H1 (cell line): ENCODE data around the gene UBAP2L. TPM values are rescaled to one million over a fixed set of nuclear protein-coding genes. Genes with fewer than 3 reads are reported as not detected.

Experiments
- CTCF ChIA-PET: fragments of 300-600 bp; sonication (Branson Sonifier 250); formaldehyde crosslinking; loops from one replicate; lab custom pipeline; 2021; ENCODE audit not compliant: partially characterized antibody; lab: Charles Lee
- POLR2A ChIA-PET: fragments of 300-600 bp; sonication (Branson Sonifier 250); formaldehyde crosslinking; loops from one replicate; lab custom pipeline; 2021; ENCODE audit warnings: inconsistent platforms; ENCODE audit not compliant: partially characterized antibody; lab: Charles Lee
- DNase-seq, 2 experiments: peaks; one replicate each; pipeline versions ENCODE4 v3.0.0 to v3.0.0-alpha.2; 2010 to 2022; ENCODE audit warnings: low spot score in 2 of 2, low read depth in 1 of 2, mixed read lengths in 1 of 2
- FAIRE-seq: peaks from 2 replicates; lab custom pipeline; 2011; peaks lifted over from hg19 to GRCh38; lab: Jason Lieb, UNC
- H2AFZ ChIP-seq: 2 replicates; pipeline ENCODE4 v1.8.1; 2012; ENCODE audit warnings: low read length, inconsistent platforms
- H2AK5ac ChIP-seq: 2 replicates; pipeline ENCODE4 v1.6.1; 2013; ENCODE audit warnings: low read depth, low read length
- H2BK120ac ChIP-seq: replicated peaks from 2 replicates; pipeline ENCODE3; 2013; ENCODE audit warnings: low read depth, low read length, inconsistent platforms
- H2BK12ac ChIP-seq: 2 replicates; pipeline ENCODE4 v1.6.1; 2013; ENCODE audit warnings: low read depth, low read length
- H2BK15ac ChIP-seq: 2 replicates; pipeline ENCODE4 v1.6.1; 2013; ENCODE audit warnings: low read length
- H2BK20ac ChIP-seq: 2 replicates; pipeline ENCODE4 v1.6.1; 2013; ENCODE audit warnings: low read length
- H2BK5ac ChIP-seq: 2 replicates; pipeline ENCODE4 v1.6.1; 2013; ENCODE audit warnings: low read depth, low read length
- H3K14ac ChIP-seq: 2 replicates; pipeline ENCODE4 v1.6.1; 2013; ENCODE audit warnings: inconsistent platforms; ENCODE audit not compliant: insufficient read length
- H3K18ac ChIP-seq: 2 replicates; pipeline ENCODE4 v1.6.1; 2013; ENCODE audit warnings: low read length; ENCODE audit errors: extremely low read depth
- H3K23ac ChIP-seq: 2 replicates; pipeline ENCODE4 v1.6.1; 2013; ENCODE audit warnings: inconsistent platforms; ENCODE audit not compliant: insufficient read length
- H3K23me2 ChIP-seq: 2 replicates; pipeline ENCODE4 v1.6.1; 2013; ENCODE audit warnings: low read depth, low read length
- H3K27ac ChIP-seq: 2 replicates; pipeline ENCODE4 v1.6.1; 2011; ENCODE audit warnings: low read depth, low read length, inconsistent platforms
- H3K27me3 ChIP-seq, 4 experiments: replicated peaks in 1 of 4; 1 replicate in 1 of 4; 2 replicates in 3 of 4; pipeline versions ENCODE4 v1.6.1 to v1.8.1; 2011 to 2013; ENCODE audit warnings: low read length in 3 of 4, mild to moderate bottlenecking in 3 of 4, inconsistent platforms in 2 of 4, mixed read lengths in 2 of 4, moderate library complexity in 1 of 4; ENCODE audit not compliant: control insufficient read depth in 3 of 4, insufficient read depth in 3 of 4; ENCODE audit errors: extremely low read depth in 1 of 4
- H3K36me3 ChIP-seq, 4 experiments: 2 replicates each; pipeline versions ENCODE4 v1.6.1 to v1.8.1; 2011 to 2013; ENCODE audit warnings: mild to moderate bottlenecking in 4 of 4, low read length in 3 of 4, moderate library complexity in 2 of 4, control low read depth in 1 of 4, inconsistent platforms in 1 of 4; ENCODE audit not compliant: insufficient read depth in 4 of 4, control insufficient read depth in 2 of 4
- H3K4ac ChIP-seq: replicated peaks from 2 replicates; pipeline ENCODE3; 2013; ENCODE audit warnings: low read length, low read depth, mixed read lengths, inconsistent platforms; ENCODE audit not compliant: insufficient read length
- H3K4me1 ChIP-seq, 4 experiments: replicated peaks in 1 of 4; 1 replicate in 1 of 4; 2 replicates in 3 of 4; pipeline versions ENCODE4 v1.6.1 to v1.8.1; 2011 to 2013; ENCODE audit warnings: low read length in 3 of 4, inconsistent platforms in 2 of 4, mixed read lengths in 1 of 4; ENCODE audit not compliant: insufficient read depth in 4 of 4, control insufficient read depth in 3 of 4
- H3K4me2 ChIP-seq, 2 experiments: 2 replicates each; pipeline versions ENCODE4 v1.6.1 to v1.8.1; 2011 to 2013; ENCODE audit warnings: low read depth in 2 of 2, low read length in 2 of 2, control low read depth in 1 of 2, inconsistent platforms in 1 of 2, mild to moderate bottlenecking in 1 of 2; ENCODE audit not compliant: insufficient read depth in 1 of 2
- H3K4me3 ChIP-seq, 4 experiments: fragments of 200-600, 300-600 bp in 1 of 4; sonication (generic), shearing (Covaris generic), sonication (Bioruptor Twin) in 1 of 4; 2 replicates each; pipeline versions ENCODE4 v1.5.1 to v1.8.1; 2011 to 2016; ENCODE audit warnings: low read length in 4 of 4, low read depth in 3 of 4, control low read depth in 2 of 4, inconsistent platforms in 2 of 4, mild to moderate bottlenecking in 2 of 4, mixed read lengths in 1 of 4, moderate library complexity in 1 of 4; ENCODE audit not compliant: insufficient read depth in 2 of 4; ENCODE audit errors: extremely low read depth in 1 of 4
- H3K56ac ChIP-seq: replicated peaks from 2 replicates; pipeline ENCODE3; 2013; ENCODE audit warnings: low read depth, mild to moderate bottlenecking, mixed read lengths, low read length, inconsistent platforms; ENCODE audit not compliant: insufficient read length
- H3K79me1 ChIP-seq: 2 replicates; pipeline ENCODE4 v1.6.1; 2013; ENCODE audit warnings: low read depth, low read length, control low read depth
- H3K79me2 ChIP-seq, 2 experiments: 2 replicates each; pipeline versions ENCODE4 v1.6.1 to v1.8.1; 2012 to 2013; ENCODE audit warnings: low read length in 2 of 2, mild to moderate bottlenecking in 2 of 2, inconsistent platforms in 1 of 2; ENCODE audit not compliant: insufficient read depth in 2 of 2, control insufficient read depth in 1 of 2
- H3K9ac ChIP-seq, 4 experiments: replicated peaks in 1 of 4; 1 replicate in 1 of 4; 2 replicates in 3 of 4; pipeline versions ENCODE4 v1.6.1 to v1.8.1; 2011 to 2013; ENCODE audit warnings: low read depth in 3 of 4, low read length in 3 of 4, control low read depth in 2 of 4, mild to moderate bottlenecking in 2 of 4, moderate library complexity in 2 of 4, inconsistent platforms in 1 of 4; ENCODE audit errors: extremely low read depth in 1 of 4
- H3K9me3 ChIP-seq, 2 experiments: 2 replicates each; pipeline versions ENCODE4 v1.6.1 to v1.8.1; 2012 to 2013; ENCODE audit warnings: mild to moderate bottlenecking in 2 of 2, moderate library complexity in 2 of 2, control low read depth in 1 of 2, inconsistent platforms in 1 of 2, low read depth in 1 of 2, low read length in 1 of 2, mixed read lengths in 1 of 2; ENCODE audit not compliant: insufficient read depth in 2 of 2
- H4K20me1 ChIP-seq, 2 experiments: replicated peaks in 1 of 2; 2 replicates each; pipeline versions ENCODE3 to v1.8.1; 2011 to 2013; ENCODE audit warnings: inconsistent platforms in 2 of 2, low read length in 2 of 2, mild to moderate bottlenecking in 1 of 2; ENCODE audit not compliant: insufficient read depth in 2 of 2, control insufficient read depth in 1 of 2
- H4K5ac ChIP-seq: 2 replicates; pipeline ENCODE4 v1.6.1; 2013; ENCODE audit warnings: low read length, low read depth, mixed read lengths, inconsistent platforms; ENCODE audit not compliant: insufficient read length
- H4K8ac ChIP-seq: 2 replicates; pipeline ENCODE4 v1.8.0; 2013; ENCODE audit warnings: mild to moderate bottlenecking, moderate library complexity, low read length, inconsistent platforms; ENCODE audit not compliant: insufficient read depth; ENCODE audit errors: extremely low read depth
- H4K91ac ChIP-seq: replicated peaks from 2 replicates; pipeline ENCODE3; 2013; ENCODE audit warnings: low read length, mixed read lengths, inconsistent platforms; ENCODE audit not compliant: insufficient read length
- BCL11A ChIP-seq, 2 experiments: IDR thresholded peaks; one replicate each; pipeline ENCODE4 v1.6.1; 2011; ENCODE audit warnings: low read depth in 2 of 2, low read length in 2 of 2, mild to moderate bottlenecking in 2 of 2
- CBX8 ChIP-seq: fragments of 300-800, 300-1000 bp; sonication (generic); IDR thresholded peaks from 2 replicates; pipeline ENCODE4 v1.7.1; 2016; ENCODE audit warnings: low read depth, low read length, borderline replicate concordance
- CEBPB ChIP-seq: IDR thresholded peaks from 2 replicates; pipeline ENCODE4 v1.6.1; 2012; ENCODE audit warnings: low read depth, low read length
- CHD1 ChIP-seq: IDR thresholded peaks from 2 replicates; pipeline ENCODE4 v1.6.1; 2012; ENCODE audit warnings: low read depth, low read length, improper control_type of control experiment
- CHD2 ChIP-seq: IDR thresholded peaks from 2 replicates; pipeline ENCODE4 v1.6.1; 2012; ENCODE audit warnings: low read length, improper control_type of control experiment
- EP300 ChIP-seq, 2 experiments: IDR thresholded peaks; 1 replicate in 1 of 2; 2 replicates in 1 of 2; pipeline ENCODE4 v1.6.1; 2011 to 2012; ENCODE audit warnings: low read depth in 2 of 2, low read length in 2 of 2, mild to moderate bottlenecking in 2 of 2, borderline replicate concordance in 1 of 2, inconsistent platforms in 1 of 2, moderate library complexity in 1 of 2
- POLR2AphosphoS5 ChIP-seq: IDR thresholded peaks from 2 replicates; pipeline ENCODE4 v1.6.1; 2011; ENCODE audit warnings: low read depth, low read length
- RFX5 ChIP-seq: IDR thresholded peaks from 2 replicates; pipeline ENCODE4 v1.6.1; 2011; ENCODE audit warnings: low read depth, low read length, improper control_type of control experiment, borderline replicate concordance
- RNF2 ChIP-seq: fragments of 200-900, 300-1000 bp; sonication (generic); IDR thresholded peaks from 2 replicates; pipeline ENCODE4 v1.7.1; 2016; ENCODE audit warnings: borderline replicate concordance, low read depth, mild to moderate bottlenecking, antibody characterized with exemption, low read length; ENCODE audit not compliant: poor library complexity, severe bottlenecking; ENCODE audit errors: missing control alignments
- SIX5 ChIP-seq: IDR thresholded peaks from 2 replicates; pipeline ENCODE4 v1.6.1; 2011; ENCODE audit warnings: mild to moderate bottlenecking, low read depth, low read length
- TEAD4 ChIP-seq: IDR thresholded peaks from 2 replicates; pipeline ENCODE4 v1.6.1; 2012; ENCODE audit warnings: low read depth, low read length, inconsistent platforms, mixed read lengths
- YY1 ChIP-seq: IDR thresholded peaks from 2 replicates; pipeline ENCODE4 v1.6.1; 2011; ENCODE audit warnings: low read depth, mild to moderate bottlenecking, low read length
- ZNF274 ChIP-seq: IDR thresholded peaks from 2 replicates; pipeline ENCODE4 v1.7.0; 2012; ENCODE audit warnings: low read length, borderline replicate concordance; ENCODE audit errors: extremely low read depth
- WGBS, 2 experiments: shearing (Covaris generic) in 1 of 2; methylation state at CpG; one replicate each; pipeline versions ENCODE4 v1.1.6 to v1.1.7; 2013 to 2015; ENCODE audit warnings: low lambda C conversion rate in 2 of 2, mixed read lengths in 2 of 2, inconsistent platforms in 1 of 2, low coverage in 1 of 2, missing lambda C conversion rate in 1 of 2; ENCODE audit not compliant: insufficient replicate concordance in 2 of 2, insufficient coverage in 1 of 2, insufficient read length in 1 of 2; ENCODE audit errors: extremely low coverage in 1 of 2, missing lambda C conversion rate in 1 of 2; 5-methylcytosine and 5-hydroxymethylcytosine counted together
- polyA plus RNA-seq, 7 experiments: library from polyadenylated mRNA; depleted of rRNA in 3 of 7; stranded (reverse) in 5 of 7; unstranded in 2 of 7; fragments of >200 nt in 5 of 7; fragments of 200-250 nt in 2 of 7; gene quantifications; 1 replicate in 5 of 7; 2 replicates in 1 of 7; 4 replicates in 1 of 7; pipeline versions ENCODE4 v1.2.1 to v1.2.3, GENCODE V29; 2011 to 2013; ENCODE audit warnings: missing spikeins in 2 of 7, mixed read lengths in 2 of 7
- total RNA-seq: library from RNA; stranded (reverse); fragmentation: NEBNext Ultra II Directional; extraction: Animal tissue kit (Norgen Biotek cat#: 25700); gene quantifications from 2 replicates; pipeline ENCODE4 v1.2.1, GENCODE V29; 2021

UBAP2L gene
- total and polyA plus RNA-seq, 2 of the 8 experiments (the other 6 are each of a cell fraction or from before 2014, with no cell fraction given), result 254 to 349 TPM

DNA sequence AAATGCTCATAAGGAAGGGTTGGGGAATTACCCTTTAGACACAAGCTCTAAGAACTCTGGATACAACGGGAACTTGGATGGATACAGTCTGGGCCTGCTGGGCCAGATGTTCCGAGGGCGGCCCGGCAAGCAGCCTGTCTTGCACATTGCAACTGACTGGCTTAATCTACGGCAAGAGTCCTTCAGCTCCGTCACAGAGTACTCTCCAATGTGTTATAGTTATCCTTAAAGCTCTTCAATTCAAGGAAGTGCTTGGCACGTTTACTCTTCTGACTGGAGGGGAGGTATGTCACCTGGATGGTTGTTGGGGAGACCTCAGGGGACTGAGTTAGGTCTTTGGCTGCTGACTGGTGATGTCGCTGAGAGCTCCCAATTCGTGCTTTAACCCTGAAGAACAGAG is 13.5 kb upstream of the UBAP2L start:
- no peak overlapping the region for H2BK5ac ChIP-seq
- no peak overlapping the region for H3K4me3 ChIP-seq
- no peaks in the 10 kb centered on the region for H3K27me3 ChIP-seq
- H3K9me3 ChIP-seq, result no peaks in the 10 kb centered on the region
- H3K79me1 ChIP-seq, result no peaks in the 10 kb centered on the region
- H4K5ac ChIP-seq, result no peak overlapping the region
- H2BK15ac ChIP-seq, result no peak overlapping the region
- DNase-seq (no peak), FAIRE-seq (no peak)
- H2BK20ac ChIP-seq, result no peak overlapping the region
- H3K9ac ChIP-seq, result no peak overlapping the region
- 96% methylated on average over 9 of the region's 9 CpGs; no CpG with 5 or more reads in 1 of the 2 experiments for WGBS, 2 experiments
- no peaks in the 10 kb centered on the region for H3K23me2 ChIP-seq
- H4K91ac ChIP-seq, result no peak overlapping the region
- H3K27ac ChIP-seq, result no peak overlapping the region
- no peak overlapping the region for H3K14ac ChIP-seq
- H3K23ac ChIP-seq, result no peak overlapping the region
- no peak overlapping the region for H2AFZ ChIP-seq
- POLR2A ChIA-PET, result interaction anchor here (0.7 to 3.9 kb wide), 13 partner anchors 8 to 65 kb away, joined by 3 to 32 read pairs (median 3); partner anchors contain the start of genes HAX1, TPM3 and UBAP2L
- no peak overlapping the region for H3K56ac ChIP-seq
- H3K4me1 ChIP-seq, result no peaks in the 10 kb centered on the region
- H3K4ac ChIP-seq, result no peak overlapping the region
- H2AK5ac ChIP-seq, result no peak overlapping the region
- H2BK12ac ChIP-seq, result no peak overlapping the region
- peaks cover 0 to 6% of the 10 kb centered on the region in 2 experiments for H4K20me1 ChIP-seq
- H2BK120ac ChIP-seq, result no peak overlapping the region
- no peaks in the 10 kb centered on the region for H3K79me2 ChIP-seq
- H3K18ac ChIP-seq, result no peak overlapping the region
- no peak overlapping the region for H3K4me2 ChIP-seq
- H3K36me3 ChIP-seq, result peaks cover 17 to 60% (median 41%) of the 10 kb centered on the region in 4 experiments
- CTCF ChIA-PET, result interaction anchor here (0.8 to 1.9 kb wide), 4 partner anchors 8 to 64 kb away, joined by 3 to 5 read pairs (median 4); no protein-coding TSS in a partner anchor
- no peak overlapping the region; the same call in 1 of the 2 replicates for H4K8ac ChIP-seq
- TF ChIP-seq ZNF274 (no peak), RNF2 (no peak), YY1 (no peak), TEAD4 (no peak), POLR2AphosphoS5 (no peak), CEBPB (no peak), CHD1 (no peak), CHD2 (no peak), CBX8 (no peak), EP300 (IDR thresholded peaks at IDR 0.05; ENCODE audit: borderline replicate concordance in 1 of 2, low read depth in 2 of 2, low read length in 2 of 2) (no peak), SIX5 (no peak), RFX5 (no peak), BCL11A (IDR thresholded peaks at IDR 0.05; ENCODE audit: low read depth in 2 of 2, low read length in 2 of 2) (no peak)
